Sigmoid colon (tissue), 7 donors: ENCODE measurements around the gene ASB2. TPM values are rescaled to one million over a fixed set of nuclear protein-coding genes. Genes with fewer than 3 reads are reported as not detected.

Source experiments
- DNase-seq: peaks from one replicate; pipeline ENCODE4 v3.0.0-alpha.2; 2019
- H3K27ac ChIP-seq, 4 donors: fragments of 200-600 bp; sonication (generic); one replicate each; pipeline ENCODE4 v1.5.1; 2016 to 2019; ENCODE audit warnings: mild to moderate bottlenecking in 1 of 4
- H3K27me3 ChIP-seq, 3 donors: fragments of 200-600 bp; sonication (generic); one replicate each; pipeline ENCODE4 v1.5.1; 2019; ENCODE audit warnings: mild to moderate bottlenecking in 1 of 3
- H3K36me3 ChIP-seq, 4 donors: fragments of 200-600 bp; sonication (generic); one replicate each; pipeline ENCODE4 v1.5.1; 2016 to 2019
- H3K4me1 ChIP-seq, 4 donors: fragments of 200-600 bp; sonication (generic); one replicate each; pipeline ENCODE4 v1.5.1; 2017 to 2019
- H3K4me3 ChIP-seq, 4 donors: fragments of 200-600 bp; sonication (generic); one replicate each; pipeline ENCODE4 v1.5.1; 2017 to 2019; ENCODE audit warnings: mild to moderate bottlenecking in 2 of 4, moderate library complexity in 1 of 4
- H3K9me3 ChIP-seq, 4 donors: fragments of 200-600 bp in 3 of 4; sonication (generic) in 3 of 4; one replicate each; pipeline versions ENCODE4 v1.5.1 to v1.6.1; 2013 to 2019
- CTCF ChIP-seq, 4 experiments: fragments of 450-650 bp in 3 of 4; fragments of 200-600 bp in 1 of 4; IDR thresholded peaks; one replicate each; pipeline ENCODE4 v1.5.1; 2016 to 2019; ENCODE audit warnings: antibody characterized with exemption in 4 of 4, mild to moderate bottlenecking in 3 of 4, moderate library complexity in 2 of 4
- EP300 ChIP-seq, 4 donors: sonication (generic); formaldehyde crosslinking; IDR thresholded peaks; one replicate each; pipeline ENCODE4 v1.6.1; 2017; ENCODE audit warnings: antibody characterized with exemption in 4 of 4
- POLR2A ChIP-seq, 2 donors: fragments of 450-650 bp; IDR thresholded peaks; one replicate each; pipeline ENCODE4 v1.6.1; 2016; ENCODE audit warnings: antibody characterized with exemption in 2 of 2, mild to moderate bottlenecking in 2 of 2, moderate library complexity in 2 of 2
- POLR2AphosphoS5 ChIP-seq, 4 donors: sonication (generic); formaldehyde crosslinking; IDR thresholded peaks; one replicate each; pipeline ENCODE4 v1.6.1; 2017; ENCODE audit warnings: antibody characterized with exemption in 4 of 4
- WGBS, 2 donors: extraction: QIAGEN DNeasy Blood & Tissue Kit; methylation state at CpG; one replicate each; pipeline ENCODE4 v1.1.7; 2013; 5-methylcytosine and 5-hydroxymethylcytosine counted together
- intact Hi-C: fragments of 100-400 bp; cut with DNase I; formaldehyde crosslinking; loops from one replicate; pipeline ENCODE4 v1.15.1; 2023
- polyA plus RNA-seq, 3 donors: library from polyadenylated mRNA; stranded (reverse); fragments of 200-250 nt; gene quantifications; one replicate each; pipeline ENCODE4 v1.2.3, GENCODE V29; 2013
- total RNA-seq, 4 donors: library from RNA; depleted of rRNA; stranded (reverse); fragments of >200 nt; gene quantifications; one replicate each; pipeline ENCODE4 v1.1.0, GENCODE V29; 2016
- donor health status: healthy with polysubstance abuse.
- donor health status: Bipolar disorder and iron deficiency.
- donor health status: healthy.

ASB2 gene
- total and polyA plus RNA-seq, 7 donors = 1.2 to 178 (median 117) TPM

GRCh38 chr14:93921001-93921806 lies 55.2 kb downstream of the ASB2 start:
- DNase-seq = no peak
- Histone ChIP-seq H3K27ac (no peak overlapping the region), H3K9me3 (no peaks in the 10 kb centered on the region), H3K36me3 (no peaks in the 10 kb centered on the region), H3K4me3 (no peak overlapping the region), H3K27me3 (no peaks in the 10 kb centered on the region), H3K4me1 (no peaks in the 10 kb centered on the region)
- TF ChIP-seq POLR2A (IDR thresholded peaks at IDR 0.05) (no peak), CTCF (IDR thresholded peaks at IDR 0.05) (no peak), EP300 (IDR thresholded peaks at IDR 0.05) (no peak), POLR2AphosphoS5 (IDR thresholded peaks at IDR 0.05) (no peak)
- 75 to 85% methylated on average over 18 of the region's 18 CpGs for WGBS, 2 donors
- intact Hi-C loops = no loop called here

- 87 to 88% methylated on average over 7 of the region's 7 CpGs for WGBS, 2 donors
These were observed 59.2 kb downstream of the ASB2 start for GRCh38 chr14:93917141-93917540.

GRCh38 chr14:93916498-93916897 lies 59.9 kb downstream of the ASB2 start:
- no peaks in the 10 kb centered on the region for H3K27me3 ChIP-seq

More at GRCh38 chr14:93917141-93917540, 59.2 kb downstream of the ASB2 start:
- H3K27me3 ChIP-seq = no peaks in the 10 kb centered on the region
- no peaks in the 10 kb centered on the region for H3K4me1 ChIP-seq
- H3K36me3 ChIP-seq = no peaks in the 10 kb centered on the region
- no peak for DNase-seq
- peaks cover 0 to 2% (median 0%) of the 10 kb centered on the region in 4 donors for H3K9me3 ChIP-seq
- H3K27ac ChIP-seq = no peak overlapping the region
- intact Hi-C loops = no loop called here
- TF ChIP-seq POLR2A (IDR thresholded peaks at IDR 0.05) (no peak), CTCF (IDR thresholded peaks at IDR 0.05) (no peak), EP300 (IDR thresholded peaks at IDR 0.05) (no peak), POLR2AphosphoS5 (IDR thresholded peaks at IDR 0.05) (no peak)
- no peak overlapping the region for H3K4me3 ChIP-seq

GRCh38 chr14:93915800-93916199 lies 60.6 kb downstream of the ASB2 start:
- H3K4me3 ChIP-seq = no peak overlapping the region
- H3K27me3 ChIP-seq = no peaks in the 10 kb centered on the region
- 36 to 47% methylated on average over 2 of the region's 2 CpGs for WGBS, 2 donors
- DNase-seq = no peak
- no peaks in the 10 kb centered on the region for H3K4me1 ChIP-seq
- intact Hi-C loops = no loop called here
- H3K36me3 ChIP-seq = no peaks in the 10 kb centered on the region
- H3K27ac ChIP-seq = no peak overlapping the region
- H3K9me3 ChIP-seq = peaks cover 0 to 2% (median 0%) of the 10 kb centered on the region in 4 donors
- TF ChIP-seq POLR2AphosphoS5 (IDR thresholded peaks at IDR 0.05) (no peak), POLR2A (IDR thresholded peaks at IDR 0.05) (no peak), EP300 (IDR thresholded peaks at IDR 0.05) (no peak), CTCF (IDR thresholded peaks at IDR 0.05) (no peak)

More at GRCh38 chr14:93916498-93916897, 59.9 kb downstream of the ASB2 start:
- no peak overlapping the region for H3K4me3 ChIP-seq
- H3K36me3 ChIP-seq = no peaks in the 10 kb centered on the region
- peaks cover 0 to 2% (median 0%) of the 10 kb centered on the region in 4 donors for H3K9me3 ChIP-seq
- DNase-seq = no peak
- H3K4me1 ChIP-seq = no peaks in the 10 kb centered on the region
- TF ChIP-seq CTCF (IDR thresholded peaks at IDR 0.05) (no peak), EP300 (IDR thresholded peaks at IDR 0.05) (no peak), POLR2A (IDR thresholded peaks at IDR 0.05) (no peak), POLR2AphosphoS5 (IDR thresholded peaks at IDR 0.05) (no peak)
- intact Hi-C loops = no loop called here
- WGBS, 2 donors = 11 to 54% methylated on average over 3 of the region's 3 CpGs
- H3K27ac ChIP-seq = no peak overlapping the region
